ENCODE results near the gene LRRN4.
"Not testable (repeated sequence)": the region's sequence is repeated elsewhere in the genome, so short reads cannot be mapped to it uniquely, and the experiment has no call there.

Gene LRRN4

DNA sequence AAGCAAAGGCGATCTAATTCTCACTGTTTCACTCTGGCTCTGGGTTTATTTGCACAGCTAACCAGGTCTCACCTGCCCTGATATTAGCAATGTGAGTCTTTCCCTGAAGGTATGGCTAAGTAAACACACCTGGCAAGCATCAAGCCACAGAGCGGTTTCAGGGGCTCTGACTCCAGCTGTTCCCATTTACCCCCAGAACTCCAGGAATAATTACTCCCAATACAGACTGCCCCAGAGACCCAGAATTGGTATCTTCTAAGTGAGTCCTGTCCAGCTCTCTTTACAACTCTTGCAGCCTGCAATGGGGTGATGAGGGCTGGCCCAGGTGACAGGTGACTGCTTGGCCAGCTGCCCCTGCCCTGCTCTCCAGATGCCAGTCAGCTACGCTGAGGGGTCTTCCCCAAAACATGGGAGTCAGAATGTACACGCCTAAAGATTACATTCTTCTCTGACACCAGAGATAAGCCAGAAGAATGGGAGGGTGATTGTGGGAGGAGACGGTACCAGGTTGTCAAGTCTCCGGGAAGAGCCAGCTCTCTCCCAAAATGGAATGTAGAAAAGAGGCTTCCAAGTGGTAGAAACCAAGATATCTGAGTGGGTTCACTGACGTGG is 4.9 kb upstream of the LRRN4 start:
- no peak for DNase-seq (ENCODE audit: low read depth in 2 of 2)

DNA sequence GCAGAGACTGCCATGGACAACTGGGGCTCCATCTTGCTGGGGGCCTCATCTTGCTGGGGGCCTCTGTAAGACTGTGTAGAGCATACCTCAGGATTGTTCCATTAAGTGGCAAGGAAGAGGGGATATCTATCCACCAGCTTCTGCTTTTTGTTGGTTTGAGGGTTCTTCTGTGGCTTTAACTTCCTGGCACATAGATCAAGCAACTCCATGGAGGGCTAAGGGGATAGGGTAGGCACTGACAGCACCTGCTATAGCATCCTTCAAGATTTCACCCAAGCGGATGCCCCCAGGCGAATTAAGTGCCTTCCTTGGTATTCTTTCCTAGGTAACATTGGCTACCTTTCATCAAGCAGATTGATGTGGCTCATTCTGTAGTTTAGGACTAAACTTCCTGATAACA is 3.8 kb upstream of the LRRN4 start:
- DNase-seq (ENCODE audit: low read depth in 2 of 2) = no peak

DNA sequence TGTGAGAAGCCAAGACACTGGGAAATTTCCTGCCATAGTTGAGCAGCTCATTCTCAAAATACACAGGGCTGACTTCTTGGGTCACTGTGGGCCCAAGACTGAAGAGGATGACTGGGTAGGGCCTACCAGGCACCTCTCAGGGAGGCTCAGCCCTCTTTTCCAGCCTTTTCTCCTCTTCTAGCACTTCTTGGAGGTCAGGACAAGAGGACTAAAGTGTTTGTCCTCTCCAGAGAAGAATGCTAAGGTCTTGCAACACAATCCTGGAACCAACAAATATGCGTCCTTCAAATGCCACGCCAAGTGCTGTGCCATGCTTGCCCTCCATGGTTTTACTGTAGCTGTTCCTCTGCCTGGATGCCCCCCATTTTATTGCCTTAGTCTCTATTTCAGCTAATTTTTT is 3.3 kb upstream of the LRRN4 start:
- DNase-seq (ENCODE audit: low read depth in 2 of 2) = no peak

DNA sequence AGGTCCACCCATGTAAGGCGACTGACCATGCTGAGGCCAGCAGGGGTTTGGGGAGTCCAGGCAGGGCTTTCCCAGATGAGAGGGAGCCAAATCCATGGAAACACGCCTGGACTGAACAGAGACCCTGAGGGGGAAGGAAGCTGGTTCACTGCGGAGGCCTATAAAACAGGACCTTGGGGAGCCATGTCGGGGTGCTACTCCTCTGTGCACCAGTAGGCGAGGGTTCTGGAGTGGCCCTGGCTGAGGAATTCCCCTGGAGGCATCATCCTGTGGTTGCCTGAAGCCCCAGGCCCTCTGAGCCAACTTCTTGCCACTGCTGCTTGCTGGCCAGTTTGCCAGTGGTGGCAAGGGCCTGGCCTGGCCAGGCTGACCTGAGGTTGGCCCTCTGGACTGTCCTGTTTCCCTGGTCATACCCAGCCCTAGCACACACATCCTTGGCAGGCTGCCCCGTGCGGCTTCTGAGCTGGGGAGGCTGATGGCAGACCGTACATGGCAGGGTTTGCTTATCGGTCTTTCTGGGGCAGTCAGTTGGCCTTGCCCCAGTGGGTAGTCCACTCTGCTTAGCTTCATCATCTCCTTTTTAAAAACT is 2.2 kb upstream of the LRRN4 start:
- DNase-seq (ENCODE audit: low read depth in 2 of 2) = no peak

DNA sequence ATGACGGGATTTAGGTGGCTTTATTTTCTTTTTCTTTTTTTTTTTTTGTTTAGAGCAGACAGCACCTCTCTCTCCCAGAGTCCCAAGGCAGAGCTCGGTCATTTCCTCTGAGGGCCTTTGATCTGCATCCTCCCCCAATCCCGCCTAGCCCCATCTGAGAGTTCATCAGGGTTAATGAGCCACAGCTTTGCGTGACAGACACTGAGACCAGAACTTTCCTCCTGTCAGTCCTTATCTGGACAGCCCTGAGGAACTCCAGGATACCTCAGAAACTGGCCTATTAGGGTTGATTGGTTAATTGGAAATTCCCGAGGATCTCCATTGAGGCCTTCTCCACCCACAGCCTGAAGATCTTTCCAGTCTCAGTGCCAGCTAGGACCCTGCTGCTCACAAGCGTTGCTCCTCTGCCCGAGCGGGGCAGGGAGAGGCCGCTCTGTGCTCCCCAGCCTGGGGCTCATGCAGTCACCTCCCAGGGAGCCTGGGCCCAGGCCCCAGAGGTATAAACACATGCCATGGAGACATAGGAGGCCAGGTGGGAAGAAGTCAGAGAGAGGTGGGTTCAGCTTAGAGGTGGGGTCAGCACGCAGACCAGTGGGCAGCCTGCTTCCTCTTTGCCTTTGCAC is 1.4 kb upstream of the LRRN4 start:
- no peak for DNase-seq (ENCODE audit: low read depth in 2 of 2)

DNA sequence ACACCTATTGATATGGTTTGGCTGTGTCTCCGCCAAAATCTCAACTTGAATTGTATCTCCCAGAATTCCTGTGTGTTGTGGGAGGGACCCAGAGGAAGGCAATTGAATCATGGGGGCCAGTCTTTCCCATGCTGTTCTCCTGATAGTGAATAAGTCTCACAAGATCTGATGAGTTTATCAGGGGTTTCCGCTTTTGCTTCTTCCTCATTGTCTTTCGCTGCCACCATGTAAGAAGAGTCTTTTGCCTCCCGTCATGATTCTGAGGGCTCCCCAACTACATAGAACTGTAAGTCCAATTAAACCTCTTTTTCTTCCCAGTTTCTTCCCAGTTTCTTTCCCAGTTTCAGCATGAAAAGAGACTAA is 810 bp upstream of the LRRN4 start:
- not testable (repeated sequence) for DNase-seq (ENCODE audit: low read depth in 2 of 2)

DNA sequence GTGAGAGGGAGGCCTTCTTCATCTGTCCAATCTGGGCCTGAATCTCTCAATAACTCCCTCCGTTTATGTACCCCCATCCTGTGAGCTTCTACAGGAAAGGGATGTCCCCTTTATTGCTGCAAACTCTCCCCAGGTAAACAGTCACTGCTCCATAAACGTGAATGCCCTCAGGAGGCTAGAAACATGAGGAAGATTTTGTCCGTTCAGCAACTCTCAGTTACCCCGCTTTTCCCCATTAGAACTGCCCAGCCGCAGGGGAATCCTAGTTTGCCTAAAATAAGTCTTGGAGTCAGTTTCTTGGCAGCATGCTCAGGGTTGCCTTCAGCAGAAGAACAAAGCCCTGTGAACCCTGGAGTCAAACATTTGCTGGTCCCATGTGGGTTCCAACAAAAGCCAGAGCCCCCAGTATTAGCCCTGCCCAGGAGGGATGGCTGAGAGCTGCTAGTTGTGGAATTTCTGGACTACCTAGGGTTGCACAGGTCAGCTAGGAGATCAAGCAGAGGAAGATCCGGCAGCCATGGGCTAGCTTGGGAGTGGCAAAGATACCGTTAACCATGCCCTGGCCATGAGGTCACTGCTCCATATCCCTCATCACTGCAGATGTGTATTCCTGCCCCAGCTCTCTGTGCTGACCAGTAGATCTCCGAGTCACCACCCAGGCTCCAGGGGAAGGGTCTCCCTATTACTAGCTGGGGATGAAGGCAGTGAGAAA is 640 bp downstream of the LRRN4 start:
- no peak for DNase-seq (ENCODE audit: low read depth in 2 of 2)

DNA sequence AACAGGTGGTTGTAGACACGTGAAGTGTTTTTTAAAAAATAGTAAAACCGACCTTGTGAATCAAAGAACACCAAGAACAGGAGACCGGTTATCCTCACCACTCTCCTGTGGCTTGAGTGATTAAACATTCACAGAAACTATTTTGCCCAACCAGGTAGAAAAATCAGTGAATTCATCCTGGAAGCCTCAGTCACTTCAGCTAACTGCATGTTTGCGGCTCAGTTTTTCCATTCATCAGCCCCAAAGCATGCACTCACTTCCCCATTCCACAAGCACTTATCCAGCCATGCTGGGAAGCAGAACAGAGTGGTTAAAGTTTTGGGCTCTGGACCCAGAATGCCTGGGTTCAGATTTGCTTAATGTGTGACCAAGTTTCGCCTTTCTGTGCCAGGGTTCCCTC is 2.4 kb downstream of the LRRN4 start:
- DNase-seq (ENCODE audit: low read depth in 2 of 2) = peak; percentile 18 to 26

DNA sequence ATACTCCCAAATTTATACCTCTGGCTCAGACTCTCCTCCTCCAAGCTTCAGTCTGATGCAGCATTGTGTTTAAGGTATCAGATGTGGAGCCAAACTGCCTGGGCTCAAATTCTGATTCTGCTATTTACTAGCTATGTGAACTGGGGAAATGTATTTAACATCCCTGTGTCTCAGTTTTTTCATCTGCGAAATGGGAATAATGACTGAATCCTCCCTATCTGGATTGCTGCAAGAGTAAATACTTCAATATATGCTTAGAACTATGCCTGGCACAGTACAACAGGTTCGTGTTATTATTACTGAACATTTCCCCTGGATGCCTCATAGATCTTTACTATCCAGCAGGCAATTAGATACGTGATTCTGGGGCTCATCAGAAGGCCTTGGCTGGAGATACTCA is 5.5 kb downstream of the LRRN4 start:
- DNase-seq (ENCODE audit: low read depth in 2 of 2) = no peak

DNA sequence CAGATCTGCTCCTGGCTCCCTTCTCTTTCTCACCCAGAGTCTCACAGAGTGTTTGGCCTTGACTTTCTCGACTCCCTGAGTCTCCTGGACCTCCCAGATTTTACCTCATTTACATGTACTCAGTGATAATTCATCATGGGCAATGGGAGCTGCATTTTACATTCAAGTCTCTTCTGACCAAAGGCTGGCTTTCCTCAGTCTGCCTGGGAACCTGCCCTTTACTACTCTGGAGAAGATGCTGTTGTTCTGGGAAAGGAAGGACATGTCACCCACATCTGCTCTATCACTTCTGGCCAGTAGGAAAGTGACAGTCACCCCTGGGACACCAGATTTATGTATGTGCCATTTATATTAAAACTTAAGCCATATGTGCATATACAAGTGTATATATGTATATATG is 7.4 kb downstream of the LRRN4 start:
- no peak for DNase-seq (ENCODE audit: low read depth in 2 of 2)

DNA sequence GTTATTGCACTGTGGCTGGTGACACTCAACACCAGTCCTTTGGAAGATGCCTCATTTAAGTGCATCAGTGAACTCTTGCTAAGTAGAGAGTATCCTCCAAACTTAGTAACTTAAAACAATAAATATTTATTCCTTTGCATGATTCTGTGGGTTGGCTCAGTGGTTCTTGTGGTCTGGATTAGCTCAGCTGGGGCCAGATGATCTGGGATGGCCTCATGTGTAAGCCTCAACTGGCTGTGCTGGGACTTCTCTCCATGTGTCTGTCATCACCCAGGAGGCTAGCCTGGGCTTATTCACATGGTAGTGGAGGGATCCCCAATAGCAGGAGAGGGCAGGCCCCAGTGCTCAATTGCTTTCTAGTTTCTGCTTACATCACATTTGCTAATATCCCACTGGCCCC is 8.3 kb downstream of the LRRN4 start:
- DNase-seq (ENCODE audit: low read depth in 2 of 2) = no peak

DNA sequence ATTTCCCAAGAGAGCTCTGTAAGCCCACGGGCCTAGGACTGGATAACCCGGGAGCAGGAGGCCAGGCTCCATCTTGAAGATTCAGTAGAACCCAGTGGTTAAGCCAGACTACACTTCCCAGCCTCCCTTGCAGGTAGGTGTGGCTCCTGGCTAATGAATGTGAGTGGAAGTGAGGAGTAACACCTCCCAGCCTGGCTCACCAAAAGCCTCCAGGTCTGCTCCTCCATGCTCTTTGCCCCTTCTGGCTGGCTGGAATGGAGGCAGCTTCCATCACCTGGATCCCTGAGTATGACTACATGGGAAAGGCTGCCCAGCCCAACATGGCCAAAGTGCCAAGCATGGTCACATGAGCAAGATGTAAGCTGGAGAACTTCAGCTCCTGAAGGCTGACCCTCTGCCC is 9.7 kb downstream of the LRRN4 start:
- DNase-seq (ENCODE audit: low read depth in 2 of 2) = no peak

DNA sequence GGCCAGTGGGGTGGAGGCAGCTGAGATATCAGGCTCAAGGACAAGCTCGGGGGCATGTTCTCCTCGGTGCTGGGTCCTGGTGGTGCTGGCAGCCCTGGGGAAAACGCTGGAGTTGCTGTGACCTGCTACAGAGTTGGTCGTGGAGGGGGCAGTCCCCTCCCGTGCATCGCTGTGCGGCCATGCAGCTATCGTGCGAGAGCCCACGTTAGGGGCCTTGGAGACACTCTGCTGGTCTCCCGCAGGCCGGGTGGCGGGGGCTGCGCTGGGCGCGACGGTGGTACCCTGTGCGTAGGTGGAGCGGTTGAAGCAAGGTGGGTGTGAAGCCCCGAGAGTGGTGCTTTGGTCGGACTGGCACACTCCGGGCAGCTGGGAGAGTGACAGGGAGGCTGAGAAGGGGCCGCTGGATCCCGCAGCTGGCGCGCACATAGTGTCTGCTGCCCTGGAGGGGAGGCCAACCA is 12.0 kb downstream of the LRRN4 start:
- no peak for DNase-seq (ENCODE audit: low read depth in 2 of 2)

DNA sequence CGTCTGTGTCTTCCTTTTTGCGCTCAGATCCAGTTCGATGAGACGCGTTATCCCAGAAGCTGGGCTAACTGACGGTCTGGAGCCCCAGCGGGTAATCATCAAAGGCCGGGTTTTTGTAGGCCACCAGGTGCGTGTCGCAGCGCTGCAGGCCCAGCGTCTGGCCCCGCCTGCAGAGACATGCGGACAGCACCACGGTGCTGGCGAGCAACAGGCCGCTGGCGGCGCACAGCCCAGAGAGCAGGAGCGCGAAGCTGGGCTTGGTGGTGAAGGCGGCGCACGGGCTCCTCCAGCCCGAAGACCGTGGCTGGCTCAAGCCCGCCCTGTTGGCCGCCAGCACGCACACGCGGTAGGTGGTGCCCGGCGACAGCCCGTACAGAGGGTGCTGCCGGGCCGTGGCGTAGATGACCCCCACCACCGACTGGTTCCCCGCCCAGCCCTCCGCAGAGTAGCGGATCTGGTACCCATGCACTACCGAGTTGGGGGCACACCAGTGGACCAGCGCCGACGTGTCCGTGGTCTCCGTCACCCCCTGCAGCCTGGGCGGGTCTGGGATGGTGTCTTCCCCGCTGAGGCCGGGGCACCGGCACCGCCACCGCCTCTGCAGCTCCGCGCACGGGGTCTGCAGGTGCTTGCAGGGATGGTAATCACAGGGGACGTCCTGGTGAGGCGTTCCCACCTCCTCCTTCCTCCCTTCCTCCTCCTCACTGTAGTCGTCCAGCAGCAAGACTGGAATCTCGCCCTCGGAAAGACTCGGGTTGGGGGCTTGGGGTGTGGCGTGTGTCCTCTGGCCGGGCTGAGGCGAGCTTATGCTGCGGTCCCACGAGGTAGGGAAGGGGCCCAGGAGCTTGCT is 12.7 kb downstream of the LRRN4 start:
- no peak for DNase-seq (ENCODE audit: low read depth in 2 of 2)

DNA sequence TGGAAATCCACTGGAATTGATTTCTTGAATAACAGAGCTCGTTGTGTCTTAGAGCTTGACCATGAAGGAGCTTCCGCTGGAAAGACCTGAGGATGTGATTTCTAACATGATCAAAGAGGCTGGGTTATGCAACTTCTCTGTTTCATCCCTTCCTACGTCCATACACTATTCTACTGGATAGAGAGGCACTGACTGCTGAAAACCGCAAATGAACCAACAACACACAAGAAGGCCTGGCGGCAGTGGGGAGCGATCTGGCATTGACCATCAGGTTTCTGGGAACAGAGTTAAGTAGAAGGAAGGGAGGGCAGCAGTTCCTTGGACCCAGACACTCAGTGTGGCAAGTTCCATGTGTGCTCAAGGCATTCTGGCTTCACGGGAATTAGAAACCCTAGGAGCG is 13.3 kb downstream of the LRRN4 start:
- no peak for DNase-seq (ENCODE audit: low read depth in 2 of 2)

DNA sequence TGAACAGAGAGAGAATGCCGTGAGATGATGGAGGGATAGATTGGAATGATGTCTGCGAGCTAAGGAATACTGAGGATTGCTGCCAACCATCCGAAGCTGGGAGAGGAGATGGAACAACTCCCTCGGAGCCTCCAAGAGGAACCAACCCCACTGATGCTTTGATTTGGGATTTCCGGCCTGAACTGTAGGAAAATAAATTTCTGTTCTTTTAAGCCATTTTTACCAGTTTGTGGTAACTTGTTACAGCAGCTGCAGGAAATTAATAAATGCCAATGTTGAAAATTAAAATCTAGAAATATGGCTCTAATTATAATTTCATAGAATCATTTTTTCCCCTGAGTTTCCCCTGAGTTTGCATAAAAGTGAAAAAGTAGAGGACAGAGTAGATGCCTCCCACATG is 14.1 kb downstream of the LRRN4 start:
- no peak for DNase-seq (ENCODE audit: low read depth in 2 of 2)

DNA sequence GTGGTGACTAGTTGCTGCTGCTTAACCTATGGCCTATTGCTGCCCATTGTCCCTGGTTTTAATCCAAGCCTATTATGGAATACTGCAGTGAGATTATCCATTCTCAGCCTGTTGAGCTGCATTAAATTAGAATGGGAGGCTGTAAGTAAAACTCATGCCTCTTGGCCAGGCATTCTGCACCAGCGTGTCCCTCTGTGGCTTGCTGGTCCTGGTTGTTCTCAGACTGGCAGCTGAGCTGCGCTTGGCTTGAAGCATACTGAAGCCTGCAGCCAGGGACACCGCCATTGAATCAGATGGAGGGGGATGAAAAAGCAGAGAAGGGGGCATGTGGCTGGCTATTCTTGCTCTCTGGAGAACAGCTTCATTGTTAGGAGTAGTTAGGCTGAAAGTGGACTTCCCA is 15.6 kb downstream of the LRRN4 start:
- DNase-seq (ENCODE audit: low read depth in 2 of 2) = no peak

DNA sequence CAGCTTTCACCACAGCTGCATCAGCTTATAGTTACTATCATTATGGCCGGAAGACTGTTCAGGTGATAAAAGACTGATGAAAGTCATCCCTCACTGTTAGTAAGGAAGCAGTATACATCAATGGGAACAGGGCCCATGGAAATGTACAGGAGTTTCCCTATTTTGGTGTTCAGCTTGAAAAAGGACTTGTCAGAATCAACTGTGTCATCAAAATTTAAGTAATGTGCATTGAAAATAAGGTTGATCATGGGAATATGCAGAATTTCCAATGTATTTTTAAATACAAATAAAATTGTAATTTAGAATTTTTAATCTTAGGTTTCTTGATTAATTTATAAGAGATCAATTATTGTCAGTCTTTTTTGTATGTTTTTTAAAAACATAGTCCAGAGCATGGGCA is 16.8 kb downstream of the LRRN4 start:
- DNase-seq (ENCODE audit: low read depth in 2 of 2) = no peak

DNA sequence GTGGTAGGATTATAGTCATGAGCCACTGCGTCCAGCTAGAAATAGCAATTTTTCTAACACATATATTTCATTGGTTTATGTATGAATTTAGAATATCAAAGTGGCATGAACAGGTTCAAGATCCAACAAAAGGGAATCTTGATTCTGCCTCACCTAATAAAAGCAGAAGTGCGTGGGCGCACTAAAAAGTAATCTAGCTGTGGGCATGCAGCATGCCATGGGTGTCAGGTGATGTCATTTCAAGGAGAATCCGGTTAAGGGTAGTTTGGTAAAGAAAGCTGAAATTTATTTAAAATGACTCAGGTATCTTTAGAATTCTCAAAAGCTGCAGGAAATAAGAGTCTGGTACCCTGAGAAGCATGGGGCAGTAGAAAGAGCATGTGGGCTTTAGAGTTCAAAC is 17.6 kb downstream of the LRRN4 start:
- no peak for DNase-seq (ENCODE audit: low read depth in 2 of 2)

DNA sequence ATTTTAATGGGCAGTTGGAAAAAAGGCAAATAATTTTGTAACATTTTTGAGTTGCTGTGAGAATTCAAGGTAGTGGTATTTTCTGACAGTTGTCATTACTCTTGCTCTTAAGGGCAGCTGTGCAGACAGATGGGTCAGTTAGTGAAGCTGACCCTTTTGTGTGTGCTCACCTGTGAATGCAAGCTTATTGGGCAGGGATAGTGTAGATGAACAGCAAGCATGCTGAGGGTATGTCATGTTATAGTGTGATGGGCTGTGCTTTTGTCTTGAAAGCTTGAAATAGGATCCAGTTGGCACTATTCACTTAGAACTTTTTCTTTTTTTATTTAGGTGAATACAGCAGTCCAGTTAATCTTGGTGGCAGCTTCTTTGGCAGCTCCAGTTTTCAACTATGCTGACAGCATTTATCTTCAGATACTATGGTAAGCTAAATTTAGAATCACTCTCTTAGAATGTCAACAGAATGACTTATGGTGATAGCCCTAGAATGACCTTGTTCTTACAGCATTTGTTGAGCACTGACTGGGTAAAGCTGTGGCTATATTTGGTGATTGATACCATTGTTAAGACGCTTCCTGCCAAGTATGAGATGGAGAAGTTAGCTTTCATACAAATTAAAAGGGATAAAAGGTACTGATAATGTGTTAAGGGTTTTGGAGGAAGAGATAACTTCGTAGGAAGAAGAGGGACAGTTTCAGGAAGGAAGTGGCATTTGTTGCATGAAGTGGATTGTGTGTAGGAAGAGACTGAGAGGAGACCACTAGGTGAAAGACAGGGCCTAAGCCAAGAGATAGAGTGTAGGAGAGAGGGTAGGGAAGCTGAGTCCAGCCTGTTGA is 19.5 kb downstream of the LRRN4 start:
- DNase-seq (ENCODE audit: low read depth in 2 of 2) = no peak

DNA sequence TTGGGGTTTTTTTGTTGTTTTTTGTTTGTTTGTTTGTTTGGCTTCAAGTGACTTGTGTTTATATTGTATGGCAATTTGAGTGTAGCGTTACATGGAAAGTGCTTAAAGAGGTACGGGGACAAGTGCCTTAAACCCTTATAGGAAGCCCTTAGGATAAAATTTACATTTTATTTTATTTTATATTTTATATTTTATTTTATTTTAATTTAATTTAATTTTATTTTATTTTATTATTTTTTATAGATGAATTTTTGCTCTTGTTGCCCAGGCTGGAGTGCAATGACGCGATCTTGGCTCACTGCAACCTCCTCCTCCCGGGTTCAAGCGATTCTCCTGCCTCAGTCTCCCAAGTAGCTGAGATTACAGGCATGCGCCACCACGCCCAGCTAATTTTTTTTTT is 21.0 kb downstream of the LRRN4 start:
- DNase-seq (ENCODE audit: low read depth in 2 of 2) = not testable (repeated sequence)

Measured in fibroblast of skin of left quadriceps (primary cell).